HepG2 (cell line): Measurements from ENCODE around the gene NINJ2. TPM values are rescaled to one million over a fixed set of nuclear protein-coding genes. Genes with fewer than 3 reads are reported as not detected.

Experiments
- BORCS8-MEF2B ChIP-seq: sonication (generic); formaldehyde crosslinking; IDR thresholded peaks from 2 replicates; pipeline ENCODE4 v1.8.0; 2022; ENCODE audit warnings: mild to moderate bottlenecking, missing genetic modification reagents
- FOSL1 ChIP-seq: sonication (generic); formaldehyde crosslinking; IDR thresholded peaks from 2 replicates; pipeline ENCODE4 v1.9.0; 2021; ENCODE audit warnings: missing genetic modification reagents, borderline replicate concordance
- HMG20A ChIP-seq: IDR thresholded peaks from 2 replicates; pipeline ENCODE4 v1.6.1; 2016; ENCODE audit warnings: borderline replicate concordance
- HNF4A ChIP-seq: sonication (generic); formaldehyde crosslinking; IDR thresholded peaks from 2 replicates; pipeline ENCODE4 v1.4.0; 2020; ENCODE audit warnings: missing genetic modification reagents
- KLF16 ChIP-seq, 2 experiments: sonication (generic) in 1 of 2; formaldehyde crosslinking in 1 of 2; IDR thresholded peaks; 2 replicates each; pipeline versions ENCODE4 v1.6.1 to v1.8.0; 2016 to 2023; ENCODE audit warnings: missing genetic modification reagents in 2 of 2, missing compliant biosample characterization in 1 of 2
- MATR3 ChIP-seq: sonication (generic); formaldehyde crosslinking; IDR thresholded peaks from 2 replicates; pipeline ENCODE4 v1.4.0; 2020; ENCODE audit warnings: missing genetic modification reagents
- MEF2D ChIP-seq: sonication (generic); formaldehyde crosslinking; IDR thresholded peaks from 2 replicates; pipeline ENCODE4 v1.5.1; 2020; ENCODE audit warnings: mild to moderate bottlenecking, missing genetic modification reagents
- NR1H2 ChIP-seq: sonication (generic); formaldehyde crosslinking; IDR thresholded peaks from 2 replicates; pipeline ENCODE4 v1.8.1; 2022; ENCODE audit warnings: low read depth, missing genetic modification reagents, borderline replicate concordance
- POLR2G ChIP-seq: fragments of 200-400 bp; formaldehyde crosslinking; IDR thresholded peaks from 2 replicates; pipeline ENCODE4 v1.6.1; 2018; ENCODE audit warnings: mild to moderate bottlenecking, low read depth, low read length, moderate library complexity
- RCOR2 ChIP-seq: IDR thresholded peaks from 2 replicates; pipeline ENCODE4 v1.6.1; 2016; ENCODE audit warnings: missing biosample characterization, missing genetic modification reagents
- REPIN1 ChIP-seq: sonication (generic); formaldehyde crosslinking; IDR thresholded peaks from 2 replicates; pipeline ENCODE4 v1.8.0; 2022; ENCODE audit warnings: missing genetic modification reagents, low read depth, mild to moderate bottlenecking, borderline replicate concordance
- SATB2 ChIP-seq: sonication (generic); formaldehyde crosslinking; IDR thresholded peaks from 2 replicates; pipeline ENCODE4 v1.5.0; 2020; ENCODE audit warnings: missing genetic modification reagents
- STAG1 ChIP-seq: sonication (generic); formaldehyde crosslinking; IDR thresholded peaks from 2 replicates; pipeline ENCODE4 v1.4.0; 2020; ENCODE audit warnings: missing genetic modification reagents
- TEAD3 ChIP-seq: optimal IDR thresholded peaks from 2 replicates; pipeline ENCODE3; 2016; ENCODE audit warnings: borderline replicate concordance
- ZBTB20 ChIP-seq: sonication (generic); formaldehyde crosslinking; IDR thresholded peaks from 2 replicates; pipeline ENCODE4 v1.8.1; 2023; ENCODE audit warnings: missing genetic modification reagents, low read depth, mild to moderate bottlenecking, borderline replicate concordance
- ZBTB7A ChIP-seq: sonication (generic); formaldehyde crosslinking; IDR thresholded peaks from 2 replicates; pipeline ENCODE4 v1.8.0; 2022; ENCODE audit warnings: mild to moderate bottlenecking, missing genetic modification reagents
- ZKSCAN5 ChIP-seq: sonication (generic); formaldehyde crosslinking; IDR thresholded peaks from 2 replicates; pipeline ENCODE4 v1.5.1; 2020; ENCODE audit warnings: mild to moderate bottlenecking, missing genetic modification reagents
- ZMAT3 ChIP-seq: sonication (generic); formaldehyde crosslinking; conservative IDR thresholded peaks from 2 replicates; pipeline ENCODE4 v1.7.0; 2021; ENCODE audit warnings: missing genetic modification reagents
- ZNF33B ChIP-seq: sonication (generic); formaldehyde crosslinking; IDR thresholded peaks from 2 replicates; pipeline ENCODE4 v1.5.1; 2020; ENCODE audit warnings: mild to moderate bottlenecking, missing genetic modification reagents
- ZNF343 ChIP-seq: sonication (generic); formaldehyde crosslinking; IDR thresholded peaks from 2 replicates; pipeline ENCODE4 v1.4.0; 2020; ENCODE audit warnings: mild to moderate bottlenecking, missing genetic modification reagents
- ZNF7 ChIP-seq: IDR thresholded peaks from 2 replicates; pipeline ENCODE4 v1.6.1; 2016; ENCODE audit warnings: missing biosample characterization, missing genetic modification reagents
- ZNF772 ChIP-seq: sonication (generic); formaldehyde crosslinking; IDR thresholded peaks from 2 replicates; pipeline ENCODE4 v1.5.0; 2020; ENCODE audit warnings: mild to moderate bottlenecking, missing genetic modification reagents
- polyA plus RNA-seq, 8 experiments: library from polyadenylated mRNA; depleted of rRNA in 3 of 8; stranded (reverse) in 7 of 8; unstranded in 1 of 8; fragments of >200 nt; fragmentation: Illumina TruSeq in 4 of 8; extraction: Trizol in 4 of 8; gene quantifications; 2 replicates each; pipeline versions ENCODE4 v1.2.1 to v1.2.3, GENCODE V29; 2011 to 2016; ENCODE audit warnings: low read depth in 4 of 8, missing spikeins in 1 of 8, mixed read lengths in 1 of 8; ENCODE audit not compliant: insufficient read depth in 1 of 8
- total RNA-seq, 5 experiments: library from RNA; depleted of rRNA; stranded (reverse); fragments of >200 nt; fragmentation: Illumina TruSeq; extraction: Trizol; gene quantifications; 2 replicates each; pipeline ENCODE4 v1.2.3, GENCODE V29; 2016; ENCODE audit warnings: low read depth in 1 of 5
- TF ChIP-seq, protein P1 (sequence below): sonication (generic); formaldehyde crosslinking; IDR thresholded peaks from 2 replicates; pipeline ENCODE4 v1.4.0; 2020; ENCODE audit warnings: missing genetic modification reagents, mild to moderate bottlenecking, borderline replicate concordance
- TF ChIP-seq, protein P2 (sequence below): sonication (generic); formaldehyde crosslinking; IDR thresholded peaks from 2 replicates; pipeline ENCODE4 v1.4.0; 2020; ENCODE audit warnings: missing genetic modification reagents
- TF ChIP-seq, protein P3 (sequence below): sonication (generic); formaldehyde crosslinking; IDR thresholded peaks from 2 replicates; pipeline ENCODE4 v1.8.1; 2023; ENCODE audit warnings: mild to moderate bottlenecking, missing genetic modification reagents
- TF ChIP-seq, protein P4 (sequence below): IDR thresholded peaks from 2 replicates; pipeline ENCODE4 v1.6.1; 2016; ENCODE audit warnings: missing biosample characterization, missing genetic modification reagents, low read depth

Gene NINJ2
- total and polyA plus RNA-seq, 2 of the 13 experiments (the other 11 are each of a cell fraction or from before 2014, with no cell fraction given) = 0.62 to 3.8 TPM

DNA sequence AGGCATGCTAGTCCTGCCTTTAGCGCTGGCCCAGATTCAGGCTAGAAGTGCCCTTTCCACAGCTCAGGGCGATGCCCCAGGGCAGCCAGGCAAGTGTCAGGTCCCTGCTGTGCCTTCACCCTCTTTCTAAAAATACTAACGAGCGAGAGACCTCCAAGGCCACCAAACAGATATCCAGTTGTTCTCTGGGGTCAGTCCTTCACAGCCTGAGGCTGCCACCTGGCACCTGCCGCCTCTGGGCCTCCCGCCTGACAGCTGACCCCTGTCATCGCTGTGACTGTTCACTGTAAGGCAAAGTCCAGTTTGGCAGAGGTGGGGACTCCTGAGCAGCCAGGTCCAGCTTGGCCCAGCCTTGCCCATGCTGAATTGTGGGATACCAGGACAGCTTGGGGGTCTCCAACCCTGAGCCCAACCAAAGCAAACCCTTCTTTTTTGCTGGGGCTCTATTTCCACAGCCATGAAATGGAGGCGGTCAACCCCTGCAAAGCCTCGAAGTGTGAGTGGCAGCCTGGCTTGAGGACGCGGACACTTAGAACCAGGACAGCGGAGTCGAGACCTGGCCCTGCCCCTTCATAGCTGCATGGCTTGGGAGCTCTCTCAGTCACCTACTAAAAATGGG lies 79.9 kb downstream of the NINJ2 start (continued):
- TF ChIP-seq TEAD3 (CRISPR knock-in tag) (peak; percentile 75), HNF4A (peak; percentile 98), MATR3 (CRISPR knock-in tag) (no peak), STAG1 (no peak; the same call in 1 of the 2 replicates), SATB2 (CRISPR knock-in tag) (no peak), RCOR2 (CRISPR knock-in tag) (peak; percentile 70), ZMAT3 (CRISPR knock-in tag) (0 out of 2 replicates have a peak, but pooled peaks have one; percentile 51), BORCS8-MEF2B (CRISPR knock-in tag) (peak; percentile 77), KLF16 (CRISPR knock-in tag; IDR thresholded peaks at IDR 0.05) (peak in 1 of 2 experiments; percentile 61; a peak in 1 of 4 replicates), ZNF33B (CRISPR knock-in tag) (no peak), ZNF772 (CRISPR knock-in tag) (peak; percentile 87), MEF2D (CRISPR knock-in tag) (peak; percentile 97), FOSL1 (CRISPR knock-in tag) (no peak), ZBTB7A (CRISPR knock-in tag) (peak; percentile 87), ZBTB20 (CRISPR knock-in tag) (peak; percentile 74; the same call in 1 of the 2 replicates), ZNF7 (CRISPR knock-in tag) (no peak), REPIN1 (CRISPR knock-in tag) (no peak), ZNF343 (no peak), POLR2G (no peak), ZKSCAN5 (CRISPR knock-in tag) (no peak), NR1H2 (CRISPR knock-in tag) (no peak), HMG20A (peak; percentile 79; the same call in 1 of the 2 replicates)
- TF ChIP-seq, protein P1, sequence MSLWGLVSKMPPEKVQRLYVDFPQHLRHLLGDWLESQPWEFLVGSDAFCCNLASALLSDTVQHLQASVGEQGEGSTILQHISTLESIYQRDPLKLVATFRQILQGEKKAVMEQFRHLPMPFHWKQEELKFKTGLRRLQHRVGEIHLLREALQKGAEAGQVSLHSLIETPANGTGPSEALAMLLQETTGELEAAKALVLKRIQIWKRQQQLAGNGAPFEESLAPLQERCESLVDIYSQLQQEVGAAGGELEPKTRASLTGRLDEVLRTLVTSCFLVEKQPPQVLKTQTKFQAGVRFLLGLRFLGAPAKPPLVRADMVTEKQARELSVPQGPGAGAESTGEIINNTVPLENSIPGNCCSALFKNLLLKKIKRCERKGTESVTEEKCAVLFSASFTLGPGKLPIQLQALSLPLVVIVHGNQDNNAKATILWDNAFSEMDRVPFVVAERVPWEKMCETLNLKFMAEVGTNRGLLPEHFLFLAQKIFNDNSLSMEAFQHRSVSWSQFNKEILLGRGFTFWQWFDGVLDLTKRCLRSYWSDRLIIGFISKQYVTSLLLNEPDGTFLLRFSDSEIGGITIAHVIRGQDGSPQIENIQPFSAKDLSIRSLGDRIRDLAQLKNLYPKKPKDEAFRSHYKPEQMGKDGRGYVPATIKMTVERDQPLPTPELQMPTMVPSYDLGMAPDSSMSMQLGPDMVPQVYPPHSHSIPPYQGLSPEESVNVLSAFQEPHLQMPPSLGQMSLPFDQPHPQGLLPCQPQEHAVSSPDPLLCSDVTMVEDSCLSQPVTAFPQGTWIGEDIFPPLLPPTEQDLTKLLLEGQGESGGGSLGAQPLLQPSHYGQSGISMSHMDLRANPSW (CRISPR knock-in tag) = no peak
- TF ChIP-seq, protein P2, sequence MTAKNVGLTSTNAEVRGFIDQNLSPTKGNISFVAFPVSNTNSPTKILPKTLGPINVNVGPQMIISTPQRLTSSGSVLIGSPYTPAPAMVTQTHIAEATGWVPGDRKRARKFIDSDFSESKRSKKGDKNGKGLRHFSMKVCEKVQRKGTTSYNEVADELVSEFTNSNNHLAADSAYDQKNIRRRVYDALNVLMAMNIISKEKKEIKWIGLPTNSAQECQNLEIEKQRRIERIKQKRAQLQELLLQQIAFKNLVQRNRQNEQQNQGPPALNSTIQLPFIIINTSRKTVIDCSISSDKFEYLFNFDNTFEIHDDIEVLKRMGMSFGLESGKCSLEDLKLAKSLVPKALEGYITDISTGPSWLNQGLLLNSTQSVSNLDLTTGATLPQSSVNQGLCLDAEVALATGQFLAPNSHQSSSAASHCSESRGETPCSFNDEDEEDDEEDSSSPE (CRISPR knock-in tag) = peak; percentile 79
- TF ChIP-seq, protein P3, sequence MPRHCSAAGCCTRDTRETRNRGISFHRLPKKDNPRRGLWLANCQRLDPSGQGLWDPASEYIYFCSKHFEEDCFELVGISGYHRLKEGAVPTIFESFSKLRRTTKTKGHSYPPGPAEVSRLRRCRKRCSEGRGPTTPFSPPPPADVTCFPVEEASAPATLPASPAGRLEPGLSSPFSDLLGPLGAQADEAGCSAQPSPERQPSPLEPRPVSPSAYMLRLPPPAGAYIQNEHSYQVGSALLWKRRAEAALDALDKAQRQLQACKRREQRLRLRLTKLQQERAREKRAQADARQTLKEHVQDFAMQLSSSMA (CRISPR knock-in tag) = 0 out of 2 replicates have a peak, but pooled peaks have one; percentile 30
- TF ChIP-seq, protein P4, sequence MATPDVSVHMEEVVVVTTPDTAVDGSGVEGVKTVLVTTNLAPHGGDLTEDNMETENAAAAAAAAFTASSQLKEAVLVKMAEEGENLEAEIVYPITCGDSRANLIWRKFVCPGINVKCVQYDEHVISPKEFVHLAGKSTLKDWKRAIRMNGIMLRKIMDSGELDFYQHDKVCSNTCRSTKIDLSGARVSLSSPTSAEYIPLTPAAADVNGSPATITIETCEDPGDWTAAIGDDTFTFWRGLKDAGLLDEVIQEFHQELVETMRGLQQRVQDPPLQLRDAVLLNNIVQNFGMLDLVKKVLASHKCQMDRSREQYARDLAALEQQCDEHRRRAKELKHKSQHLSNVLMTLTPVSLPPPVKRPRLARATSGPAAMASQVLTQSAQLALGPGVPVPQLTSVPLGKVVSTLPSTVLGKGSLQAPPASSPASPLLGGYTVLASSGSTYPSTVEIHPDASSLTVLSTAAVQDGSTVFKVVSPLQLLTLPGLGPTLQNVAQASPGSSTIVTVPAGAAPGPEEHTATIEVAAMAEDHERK = no peak
